MM.1S (cell line): ENCODE results near the gene XXYLT1.
"Not testable (repeated sequence)": the region's sequence is repeated elsewhere in the genome, so short reads cannot be mapped to it uniquely, and the experiment has no call there.

Experiments
- CTCF ChIP-seq: fragments of 300-600 bp; sonication (generic); IDR thresholded peaks from 2 replicates; pipeline ENCODE4 v1.5.1; 2016; ENCODE audit warnings: antibody characterized with exemption, low read length, mixed read lengths
- EZH2 ChIP-seq: fragments of 300-600 bp; sonication (generic); optimal IDR thresholded peaks from 2 replicates; pipeline ENCODE3; 2017; ENCODE audit warnings: low read depth, mild to moderate bottlenecking, antibody characterized with exemption, low read length, mixed read lengths
- EZH2phosphoT487 ChIP-seq: fragments of 300-600 bp; sonication (generic); IDR thresholded peaks from 2 replicates; pipeline ENCODE4 v1.6.1; 2018; ENCODE audit warnings: antibody characterized with exemption, low read length

DNA sequence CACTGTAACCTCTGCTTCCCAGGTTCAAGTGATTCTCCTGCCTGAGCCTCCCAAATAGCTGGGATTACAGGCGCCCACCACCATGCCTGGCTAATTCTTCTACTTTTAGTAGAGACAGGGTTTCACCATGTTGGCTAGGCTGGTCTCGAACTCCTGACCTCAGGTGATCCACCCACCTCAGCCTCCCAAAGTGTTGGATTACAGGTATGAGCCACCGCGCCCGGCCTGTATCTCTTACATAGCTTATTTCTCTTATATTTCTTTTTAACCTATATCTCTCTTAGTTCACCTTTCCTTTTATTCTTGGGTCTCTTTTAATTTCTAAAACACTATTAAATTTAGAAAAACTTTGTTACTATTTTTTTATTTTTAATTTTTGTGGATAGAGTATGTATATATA, 42.1 kb downstream of the XXYLT1 start:
- TF ChIP-seq CTCF, EZH2, EZH2phosphoT487: not testable (repeated sequence)
